ENCODE measurements around the gene BICD2.

Gene BICD2

DNA sequence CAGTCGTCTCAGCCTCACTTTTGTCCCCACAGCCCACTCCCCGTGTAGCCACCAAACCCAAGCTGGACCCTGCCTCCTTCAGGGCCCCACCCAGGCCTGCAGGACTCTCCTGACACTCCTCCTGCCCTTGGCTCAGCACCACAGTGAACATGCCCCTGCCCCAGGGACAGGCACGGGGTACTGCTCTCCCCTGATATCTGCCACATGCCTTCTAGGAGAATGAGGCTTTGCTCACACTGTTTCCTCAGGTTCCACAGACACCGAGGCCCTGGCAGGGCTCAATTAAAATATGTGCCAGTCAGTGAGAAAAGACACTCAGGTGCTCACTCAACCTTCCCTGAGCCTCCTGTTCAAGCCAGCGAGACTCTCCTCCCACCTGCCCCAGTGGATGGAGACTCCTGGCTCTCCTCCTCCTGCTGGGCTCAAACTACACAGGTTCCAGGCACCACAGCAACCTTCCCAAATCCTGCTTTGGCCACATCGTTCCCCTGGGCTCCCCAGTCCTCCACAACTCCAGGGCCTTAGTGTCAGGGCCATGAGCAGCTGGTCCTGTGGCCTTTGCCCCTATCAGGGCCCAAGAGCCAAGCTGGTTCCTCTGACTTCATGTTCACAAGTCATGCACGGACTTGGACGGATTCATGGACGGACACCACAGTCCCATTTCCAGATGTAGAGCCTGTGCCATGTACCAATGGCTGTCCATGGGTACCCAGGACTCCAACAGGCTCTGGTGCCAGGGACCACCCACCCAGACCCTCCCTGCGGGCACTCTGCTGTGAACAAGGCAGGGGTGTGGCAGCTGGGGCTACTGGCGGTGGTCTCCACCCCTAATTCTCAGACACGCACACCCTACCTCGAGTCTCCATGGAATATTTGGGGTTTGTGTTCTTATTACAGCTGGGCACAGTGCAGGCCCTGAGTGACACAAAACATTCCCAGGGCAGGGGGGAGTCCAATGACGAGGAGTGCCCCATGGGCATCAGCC is 36.6 kb downstream of the BICD2 start:
- DNase-seq (ENCODE audit: low read depth) = no peak

DNA sequence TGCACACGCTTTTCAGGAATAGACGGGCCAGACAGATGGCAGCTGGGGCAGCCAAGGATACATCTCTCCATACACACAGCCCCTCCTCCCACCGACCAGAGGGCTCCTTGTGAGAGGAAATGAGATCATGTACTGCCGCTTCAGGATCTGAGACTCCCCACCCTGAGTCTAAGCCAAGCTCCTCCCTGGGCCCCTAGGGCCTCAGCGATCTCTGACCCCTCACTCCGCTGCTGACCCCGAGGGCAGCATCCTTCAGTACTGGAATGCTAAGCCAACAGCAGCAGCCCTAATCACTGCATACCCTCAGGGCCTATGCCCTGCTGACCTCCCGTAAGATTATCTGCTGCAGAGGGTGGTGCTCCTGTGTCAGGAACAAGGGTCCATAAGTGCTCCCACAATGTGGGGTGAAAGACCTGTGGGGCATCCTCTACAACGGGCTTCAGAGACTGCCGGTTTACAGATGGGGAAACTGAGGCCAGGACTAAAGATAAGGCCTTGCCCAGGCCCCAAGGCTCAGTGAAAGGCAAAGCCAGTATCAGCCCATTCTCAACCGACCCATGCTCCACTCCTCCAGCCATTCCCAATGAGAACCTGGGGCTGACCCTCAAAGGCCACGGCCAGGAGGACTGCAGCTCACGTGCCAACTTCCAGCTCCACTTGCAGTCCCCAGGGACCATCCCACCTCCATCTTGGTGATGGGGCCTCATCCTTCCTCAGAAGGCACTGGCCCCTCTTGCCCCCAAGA is 37.5 kb downstream of the BICD2 start:
- no peak for DNase-seq (ENCODE audit: low read depth)

DNA sequence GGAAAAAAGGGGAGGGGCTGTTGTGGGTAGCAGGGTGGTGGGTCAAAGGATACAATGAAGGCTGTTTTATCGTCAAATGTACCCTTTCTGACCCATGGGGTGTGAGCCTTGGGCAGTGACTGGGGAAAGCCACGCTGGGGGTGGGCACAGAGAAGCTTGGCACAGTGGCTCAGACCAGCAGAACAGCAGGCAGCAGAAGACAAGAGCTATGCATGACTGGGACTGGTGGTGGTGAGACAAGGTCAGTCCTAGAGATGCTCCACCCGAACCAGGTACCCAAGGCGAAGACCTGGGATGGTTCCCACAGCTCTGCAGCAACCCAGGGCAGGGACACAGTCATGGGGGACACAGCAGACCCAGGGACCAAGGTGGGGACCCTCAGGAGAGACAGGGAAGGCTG is 38.3 kb downstream of the BICD2 start:
- no peak for DNase-seq (ENCODE audit: low read depth)

DNA sequence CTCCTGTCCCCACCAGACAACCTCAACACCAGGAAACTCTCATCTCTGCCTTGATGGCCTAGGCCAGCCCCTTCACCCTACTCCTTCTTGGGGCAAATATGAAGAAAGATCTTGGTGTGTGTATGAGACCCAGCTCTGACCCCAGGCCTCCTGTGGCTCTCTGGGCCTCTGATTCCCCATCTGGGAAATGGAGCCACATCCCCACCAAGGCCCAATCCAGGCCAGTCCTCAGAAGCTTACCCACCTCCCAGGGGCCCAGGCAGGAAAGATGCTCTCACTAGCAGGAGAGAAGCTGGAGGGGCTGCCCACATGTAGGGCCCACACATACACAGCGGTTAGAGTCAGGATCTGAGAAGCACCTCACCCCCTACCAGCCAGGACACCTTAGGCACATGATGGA is 38.9 kb downstream of the BICD2 start:
- no peak for DNase-seq (ENCODE audit: low read depth)

DNA sequence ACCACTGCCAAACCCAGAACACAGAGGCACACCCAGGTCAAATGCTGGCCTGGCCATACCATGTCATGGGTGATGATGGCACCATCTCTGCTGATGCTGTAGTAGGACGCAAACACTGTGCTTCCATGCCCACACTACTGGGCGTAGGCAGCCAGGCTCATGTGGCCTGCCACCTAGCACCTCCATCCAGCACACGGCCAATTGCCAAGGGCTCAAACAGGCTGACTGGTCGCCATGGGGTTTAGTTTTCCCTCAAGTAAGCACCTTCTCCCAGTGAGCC is 39.4 kb downstream of the BICD2 start:
- no peak for DNase-seq (ENCODE audit: low read depth)

DNA sequence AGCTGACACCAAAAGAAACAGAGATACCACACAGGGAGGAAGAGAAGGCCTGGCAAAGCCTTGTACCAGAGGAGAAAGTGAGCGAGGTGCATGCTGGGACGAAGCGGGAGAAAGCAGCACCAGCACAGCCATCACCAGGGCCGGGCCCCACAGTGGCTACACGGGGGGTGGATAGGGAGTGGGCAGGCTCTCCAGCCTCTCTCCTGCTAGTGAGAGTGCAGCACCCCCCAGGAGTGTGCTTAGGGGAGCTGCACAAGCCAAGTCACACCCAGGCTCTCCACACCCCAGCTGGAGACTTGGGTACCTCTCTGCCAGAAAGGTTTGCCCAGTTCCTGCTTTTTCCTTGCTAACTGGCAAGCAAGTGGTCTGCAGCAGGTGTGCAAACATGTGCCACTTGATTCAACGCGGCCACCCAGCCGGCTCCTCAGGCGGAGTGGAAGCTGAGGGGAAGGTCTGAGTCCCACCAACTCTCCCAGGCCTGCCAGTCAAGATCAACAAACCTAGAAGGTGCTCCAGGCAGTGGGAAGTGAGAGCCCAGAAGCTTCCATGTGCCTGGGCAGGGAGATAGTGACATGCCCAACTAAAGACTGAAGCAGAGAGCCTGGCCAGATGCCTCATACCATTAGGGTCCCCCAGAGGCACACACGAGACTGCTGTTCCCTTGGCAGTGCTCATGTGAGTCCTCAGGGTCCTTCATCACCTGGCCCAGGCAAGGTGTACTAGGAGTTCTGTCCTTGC is 39.9 kb downstream of the BICD2 start:
- no peak for DNase-seq (ENCODE audit: low read depth)

DNA sequence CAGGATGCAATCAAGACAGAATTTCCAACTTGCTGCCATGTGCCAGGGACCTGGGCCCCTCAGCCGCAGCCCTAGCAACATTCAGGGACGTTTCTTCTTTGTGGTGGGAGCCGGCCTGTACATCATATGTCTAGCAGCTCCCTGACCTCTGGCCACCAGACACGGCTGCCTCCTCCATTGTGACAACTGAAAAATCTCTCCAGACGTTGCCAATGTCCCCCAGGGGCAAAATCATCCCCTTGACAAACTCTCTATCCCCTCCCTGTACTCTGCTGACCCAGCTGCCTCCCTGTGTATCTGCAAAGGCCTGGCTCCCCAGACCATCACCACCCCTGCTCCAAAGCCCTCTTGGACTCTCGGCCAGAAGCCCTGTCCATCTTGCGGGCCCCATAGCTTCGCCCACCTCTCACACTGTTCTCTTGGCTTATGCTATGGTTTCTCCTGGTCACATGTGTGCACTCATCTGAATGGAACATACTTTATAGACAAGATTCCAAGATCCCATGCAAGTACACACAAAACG is 40.8 kb downstream of the BICD2 start:
- no peak for DNase-seq (ENCODE audit: low read depth)

DNA sequence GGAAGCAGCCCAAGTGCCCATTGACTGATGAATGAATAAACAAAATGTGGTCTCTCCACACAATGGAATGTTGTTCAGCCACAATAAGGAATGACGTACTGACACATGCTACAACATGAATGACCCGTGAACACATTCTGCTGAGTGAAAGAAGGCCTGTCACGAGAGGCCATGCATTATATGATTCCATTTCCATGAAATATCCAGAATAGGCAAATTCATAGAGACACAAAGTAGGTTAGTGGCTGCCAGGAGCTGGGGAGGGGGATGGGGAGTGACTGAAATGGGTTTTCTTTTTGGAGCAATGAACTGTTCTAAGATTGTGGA is 41.4 kb downstream of the BICD2 start:
- no peak for DNase-seq (ENCODE audit: low read depth)

DNA sequence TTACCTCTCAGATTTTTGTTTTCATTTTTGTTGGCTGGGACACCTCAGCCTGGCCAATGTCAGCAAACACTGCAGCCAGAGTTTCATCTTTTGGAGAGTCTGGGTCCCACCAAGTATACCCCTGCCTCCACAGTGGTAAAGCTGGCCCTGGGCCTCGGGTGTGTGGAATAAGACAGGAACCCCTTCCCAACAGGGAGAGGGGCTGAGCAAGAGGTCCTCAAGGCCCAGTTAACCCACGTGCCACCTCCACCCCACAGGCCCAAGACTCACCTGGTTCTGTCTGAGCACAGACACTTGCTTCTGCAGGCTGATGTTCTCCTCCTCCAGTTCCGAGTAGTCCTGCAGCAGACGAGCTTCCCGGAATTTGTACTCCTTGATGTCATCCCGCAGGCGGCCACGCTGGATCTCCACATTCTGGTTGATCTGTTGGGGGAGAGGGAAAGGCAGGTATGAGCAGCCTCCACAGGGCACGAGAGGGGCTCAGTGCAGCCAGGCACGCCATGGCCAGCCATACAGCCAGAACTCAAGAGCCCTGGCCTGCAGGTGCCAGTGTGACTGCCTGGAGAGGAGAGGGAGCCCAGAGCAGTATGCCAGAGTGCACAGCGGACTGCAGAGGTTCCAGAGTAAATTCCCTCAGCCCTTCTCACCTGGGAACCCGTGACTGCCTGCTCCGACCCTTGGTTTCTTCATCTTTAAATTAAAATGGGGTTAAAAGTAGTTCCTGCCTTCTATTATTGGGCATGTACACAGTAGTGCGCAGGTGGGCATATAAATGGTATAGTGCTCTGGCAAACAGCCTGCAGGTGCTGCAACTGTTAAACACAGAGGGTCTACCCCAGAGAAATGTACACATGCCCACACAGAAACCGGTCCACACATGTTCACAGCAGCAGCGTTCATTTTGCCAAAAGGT is 42.0 kb downstream of the BICD2 start:
- DNase-seq (ENCODE audit: low read depth) = no peak

DNA sequence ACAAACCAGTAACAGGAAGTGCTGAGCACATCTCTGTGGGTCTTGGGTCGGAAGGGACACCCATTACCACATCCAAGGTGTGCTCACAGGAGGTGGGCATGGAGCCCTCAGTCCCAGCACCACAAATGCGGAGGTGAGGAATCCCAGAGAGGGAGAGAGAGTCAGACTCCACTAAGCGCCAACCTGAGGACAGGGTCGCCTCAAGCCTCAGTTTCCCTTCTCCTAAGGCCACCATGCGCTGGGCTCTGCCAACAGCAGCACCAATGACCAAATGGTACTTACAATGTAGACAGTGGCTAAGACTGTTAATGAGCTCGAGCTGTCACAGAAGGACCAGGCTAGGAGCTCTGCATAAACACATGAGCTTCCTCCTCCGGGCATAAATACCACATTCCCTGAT is 43.1 kb downstream of the BICD2 start:
- DNase-seq (ENCODE audit: low read depth) = no peak

DNA sequence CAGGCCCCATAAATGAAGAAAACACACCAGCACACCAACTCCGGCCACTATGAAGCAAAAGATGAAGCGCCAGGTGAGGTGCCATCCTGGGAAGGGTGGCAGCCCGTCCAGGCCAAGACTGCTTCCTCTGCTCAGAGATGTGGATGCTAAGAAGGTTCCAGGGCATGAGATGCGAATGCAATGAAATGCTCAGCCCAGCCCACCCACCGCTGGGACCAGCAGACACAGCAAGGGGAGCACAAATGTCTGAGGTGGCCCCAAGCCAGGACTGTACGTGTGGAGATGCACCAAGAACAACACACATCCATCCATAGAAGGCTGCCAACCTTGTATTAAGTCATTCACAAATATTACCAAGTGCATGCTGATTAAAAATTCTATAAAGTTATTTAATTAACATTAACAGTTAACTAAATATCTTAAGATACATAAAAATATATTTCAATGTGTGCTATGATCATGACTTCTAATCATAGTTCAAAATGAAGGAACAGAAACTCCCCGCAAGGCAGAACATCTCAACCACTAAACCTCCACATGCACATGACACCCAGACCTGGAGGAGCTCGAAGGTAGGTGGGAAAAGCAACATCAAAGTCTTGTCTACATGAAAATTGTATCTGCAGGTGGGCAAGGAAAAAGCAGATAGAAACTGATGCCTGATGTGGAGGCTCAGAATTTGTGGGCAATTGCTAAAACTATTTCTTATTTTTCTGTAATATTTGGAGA is 43.7 kb downstream of the BICD2 start:
- DNase-seq (ENCODE audit: low read depth) = no peak

DNA sequence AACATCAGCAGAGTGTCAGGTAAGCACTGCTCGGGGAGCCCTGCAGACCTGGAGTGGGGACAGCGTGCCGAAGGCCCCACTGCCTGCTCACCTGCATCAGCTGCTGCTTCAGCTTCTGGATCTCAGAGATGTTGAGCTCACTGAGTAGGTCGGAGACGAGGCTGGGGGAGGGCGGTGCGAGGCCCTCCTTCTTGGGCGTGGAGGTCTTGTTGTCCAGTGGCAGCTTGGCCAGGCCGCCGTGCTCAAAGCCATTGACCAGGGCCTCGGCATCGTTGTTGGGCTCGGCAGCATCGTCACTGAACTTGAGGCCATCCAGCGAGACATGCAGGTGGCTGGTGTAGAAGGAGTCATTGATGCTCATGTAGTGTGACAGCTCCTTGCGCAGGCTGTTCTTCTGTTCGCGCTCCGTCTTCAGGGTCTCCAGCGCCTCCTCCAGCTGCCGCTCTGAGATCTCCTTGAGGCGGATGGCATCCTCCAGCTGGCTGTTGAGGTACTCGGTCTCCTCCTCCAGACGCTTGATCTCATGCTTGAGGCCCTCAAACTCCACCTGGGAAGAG is 44.3 kb downstream of the BICD2 start:
- no peak for DNase-seq (ENCODE audit: low read depth)

DNA sequence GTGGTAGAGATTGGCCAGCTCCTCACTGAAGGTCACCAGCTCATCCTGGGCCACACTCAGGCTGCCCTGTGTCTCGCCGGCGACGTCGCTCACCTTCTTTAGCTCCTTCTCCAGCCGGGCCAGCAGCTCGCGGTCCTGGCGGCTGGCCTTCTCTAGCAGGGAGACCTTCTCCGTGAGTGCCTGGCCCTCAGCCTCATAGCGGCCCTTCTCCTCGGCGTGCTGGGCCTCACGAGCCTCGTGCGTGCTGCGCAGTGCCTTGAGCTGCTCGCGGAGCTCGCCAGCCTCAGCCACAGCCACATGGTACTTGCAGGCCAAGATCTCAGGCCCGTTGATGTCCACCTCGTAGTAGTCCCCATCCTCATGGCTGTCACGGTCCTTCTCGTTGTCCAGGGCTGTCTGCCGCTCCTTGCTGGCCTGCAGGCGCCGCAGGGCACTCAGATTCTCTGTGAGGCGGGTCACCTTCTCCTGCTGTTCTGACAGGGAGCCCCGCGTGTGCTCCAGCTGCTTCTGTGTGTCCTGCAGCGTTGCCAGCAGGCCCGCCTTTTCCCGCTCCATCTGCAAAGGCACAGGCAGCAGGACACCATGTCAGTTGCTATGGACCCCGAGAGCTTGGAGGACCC is 45.5 kb downstream of the BICD2 start:
- DNase-seq (ENCODE audit: low read depth) = no peak

DNA sequence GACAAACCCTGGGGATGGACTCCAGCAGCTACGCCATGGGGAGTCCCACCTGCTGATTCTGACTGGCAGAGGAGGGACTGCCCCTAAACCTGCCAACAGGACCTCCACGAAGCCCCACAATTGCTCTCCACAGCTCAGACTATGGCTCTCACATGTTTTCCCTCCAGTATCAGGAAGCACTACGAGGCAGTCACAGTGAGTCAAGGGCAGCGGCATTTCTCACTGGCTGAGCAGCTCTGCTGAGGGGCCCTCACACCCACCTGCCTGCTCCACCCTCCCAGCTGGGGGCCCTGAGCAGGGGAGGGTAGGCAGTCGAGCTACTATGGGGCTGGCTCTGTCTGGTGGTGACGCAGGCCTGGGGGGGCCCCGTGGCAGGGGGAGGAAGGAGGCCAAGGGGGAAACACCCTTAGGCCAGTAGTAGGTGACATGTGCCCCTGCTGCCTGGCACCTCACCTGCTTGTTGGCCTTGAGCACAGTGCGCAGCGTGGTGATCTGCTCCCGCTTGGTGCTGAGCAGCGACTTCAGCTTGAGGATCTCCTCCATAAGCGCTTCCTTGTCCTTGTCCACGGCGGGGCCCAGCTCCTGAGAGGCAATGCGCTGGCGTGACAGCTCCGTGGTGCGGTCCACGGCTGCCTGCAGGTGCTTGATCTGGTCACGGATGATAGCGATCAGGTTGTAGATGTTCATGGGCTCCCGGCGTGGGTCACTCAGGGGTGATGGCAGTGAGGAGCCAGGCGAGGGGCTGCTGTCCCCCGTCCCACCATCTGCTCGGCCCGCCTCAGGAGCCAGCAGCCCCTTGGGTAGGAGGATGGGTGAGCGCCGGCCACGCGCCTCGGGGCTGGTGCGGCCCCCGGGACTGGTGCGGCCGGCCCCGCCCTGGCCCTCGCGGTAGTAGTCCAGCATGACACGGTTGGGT is 46.3 kb downstream of the BICD2 start:
- no peak for DNase-seq (ENCODE audit: low read depth)

DNA sequence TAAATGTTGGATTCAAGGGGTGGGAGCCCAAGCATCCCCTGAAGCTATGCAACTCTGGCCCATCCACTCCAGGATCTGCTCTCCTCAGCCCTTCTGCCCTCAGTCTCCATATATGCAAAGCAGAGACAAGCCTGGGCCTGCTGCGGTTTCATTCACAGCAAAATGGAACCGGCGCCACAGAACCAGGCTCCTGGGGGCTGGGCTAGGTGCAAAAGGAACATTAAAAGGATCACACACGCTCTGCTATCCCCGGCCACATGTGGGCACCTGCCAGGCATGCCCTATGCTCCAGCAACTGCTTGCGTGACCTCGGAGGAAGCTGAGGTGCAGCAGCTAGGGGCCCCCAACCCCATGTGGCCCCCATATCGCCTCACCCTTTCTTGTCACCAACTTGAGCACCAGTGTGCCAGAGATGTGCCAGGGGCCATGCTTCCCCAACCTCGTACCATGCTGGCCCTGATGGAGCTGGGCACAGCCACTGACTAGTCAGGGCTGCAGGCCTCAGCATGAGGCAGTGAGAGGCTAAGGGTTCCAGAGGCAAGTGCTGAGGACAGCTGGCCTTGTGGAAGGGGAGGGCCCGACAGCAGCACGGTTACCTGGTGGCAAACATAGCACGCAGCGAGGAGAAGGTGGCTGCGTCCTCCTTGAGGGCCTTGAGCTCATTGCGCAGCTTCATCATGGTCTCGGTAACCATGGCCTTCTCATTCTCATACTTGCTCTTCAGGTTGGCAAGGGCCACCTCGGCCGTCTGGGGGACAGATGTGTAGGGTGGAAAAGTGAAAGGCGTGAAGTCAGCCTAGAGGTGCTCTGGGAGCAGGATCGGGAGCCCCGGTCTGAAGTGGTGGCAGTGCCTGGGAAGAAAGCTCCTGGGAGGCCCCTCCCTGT is 47.2 kb downstream of the BICD2 start:
- no peak for DNase-seq (ENCODE audit: low read depth)

DNA sequence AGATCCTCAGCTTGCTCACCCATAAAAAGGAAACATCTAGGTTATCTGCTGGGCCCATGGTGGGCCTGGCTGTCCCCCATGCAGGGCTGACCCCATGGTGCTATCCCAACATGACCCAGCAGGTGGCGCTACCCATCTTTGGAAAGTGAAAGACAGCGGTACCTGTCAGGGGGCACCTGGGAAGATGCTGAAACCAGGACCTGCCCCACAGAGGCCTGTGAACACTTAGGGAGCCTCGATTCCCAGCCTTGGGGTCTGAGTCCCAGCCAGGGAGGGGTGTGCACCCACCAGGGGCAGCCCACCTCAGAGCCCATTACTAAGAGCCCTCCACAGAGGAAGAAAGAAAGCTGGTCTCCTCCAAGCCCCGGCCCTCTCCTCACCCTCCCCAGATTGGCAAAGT is 48.1 kb downstream of the BICD2 start:
- DNase-seq (ENCODE audit: low read depth) = peak; percentile 74

DNA sequence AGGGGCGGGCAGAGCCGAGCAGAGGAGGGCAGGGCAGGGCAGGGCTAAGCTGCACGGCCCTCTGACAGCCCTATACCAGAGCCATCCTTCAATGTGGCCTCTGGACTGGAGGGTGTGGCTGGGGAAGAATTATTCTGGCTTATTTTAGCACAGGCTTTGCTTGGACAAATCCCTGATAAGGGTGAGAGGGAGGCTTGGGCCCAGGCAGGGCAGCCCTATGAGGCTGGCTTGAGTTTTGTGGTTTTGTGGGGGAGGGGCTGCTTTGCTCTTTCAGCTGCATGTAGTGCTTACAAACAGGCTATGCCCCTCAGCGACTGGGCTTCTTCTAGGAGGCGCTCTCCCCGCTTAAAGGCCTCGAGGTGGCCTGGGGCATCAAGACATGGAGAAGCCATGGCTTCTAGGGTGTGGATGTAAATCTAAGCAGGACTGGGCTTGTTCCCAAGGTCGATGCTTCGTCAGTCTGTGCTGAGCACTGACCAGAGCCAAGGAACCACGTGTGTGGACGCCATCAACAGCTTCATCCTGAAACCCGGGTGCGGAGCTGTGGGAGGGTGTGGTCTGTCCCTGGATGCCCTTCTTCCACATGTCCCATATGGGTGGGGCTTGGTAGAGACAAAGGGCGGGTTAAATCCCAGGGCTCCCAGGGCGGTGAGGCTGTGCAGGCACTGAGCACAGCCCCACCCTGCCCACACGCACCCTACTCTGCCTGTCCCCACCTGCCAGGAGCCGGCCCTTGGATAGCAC is 49.0 kb downstream of the BICD2 start:
- no peak for DNase-seq (ENCODE audit: low read depth)

All from activated T-helper 9 cell treated with anti-CD3 and anti-CD28 coated beads, Interleukin-2, amount 50 U/mL, for 16 hours (primary cell).